GM23338 (cell line): ENCODE data around the gene PIM3. TPM values are rescaled to one million over a fixed set of nuclear protein-coding genes. Genes with fewer than 3 reads are reported as not detected.

Source experiments
- ATAC-seq: fragments of 200-7000 bp; cut with Tn5 transposase; 3 replicates; pipeline ENCODE4 v1.9.1; 2020
- DNase-seq: peaks from one replicate; pipeline ENCODE4 v3.0.0-alpha.2; 2015; ENCODE audit warnings: low spot score
- H2AFZ ChIP-seq: fragments of 200-600 bp; sonication (generic); 2 replicates; pipeline ENCODE4 v1.8.0; 2016; ENCODE audit warnings: antibody characterized with exemption, mild to moderate bottlenecking, moderate library complexity
- H3F3A ChIP-seq: fragments of 200-600 bp; sonication (generic); replicated peaks from 2 replicates; pipeline ENCODE4 v1.8.0; 2017; ENCODE audit warnings: antibody characterized with exemption, mixed run types, low read depth
- H3K27ac ChIP-seq: fragments of 200-600 bp; sonication (generic); 2 replicates; pipeline ENCODE4 v1.6.1; 2016; ENCODE audit warnings: low read depth
- H3K27me3 ChIP-seq: fragments of 200-600 bp; sonication (generic); 2 replicates; pipeline ENCODE4 v1.8.0; 2016; ENCODE audit warnings: mild to moderate bottlenecking, mixed run types, moderate library complexity; ENCODE audit not compliant: insufficient read depth
- H3K36me3 ChIP-seq: fragments of 200-600 bp; sonication (generic); 2 replicates; pipeline ENCODE4 v1.8.0; 2016; ENCODE audit warnings: mild to moderate bottlenecking; ENCODE audit not compliant: insufficient read depth
- H3K4me1 ChIP-seq: fragments of 200-600 bp; sonication (generic); 2 replicates; pipeline ENCODE4 v1.8.0; 2016; ENCODE audit warnings: mild to moderate bottlenecking, moderate library complexity; ENCODE audit not compliant: insufficient read depth
- H3K4me2 ChIP-seq: fragments of 200-600 bp; sonication (generic); 2 replicates; pipeline ENCODE4 v1.7.1; 2017; ENCODE audit warnings: mixed run types
- H3K4me3 ChIP-seq: fragments of 200-600 bp; sonication (generic); 2 replicates; pipeline ENCODE4 v1.6.1; 2016; ENCODE audit warnings: mixed run types
- H3K79me2 ChIP-seq: fragments of 200-600 bp; sonication (generic); replicated peaks from 2 replicates; pipeline ENCODE4 v1.8.0; 2017; ENCODE audit warnings: mild to moderate bottlenecking; ENCODE audit not compliant: insufficient read depth
- H3K9me2 ChIP-seq: fragments of 200-600 bp; sonication (generic); 2 replicates; pipeline ENCODE4 v1.8.0; 2017; ENCODE audit not compliant: insufficient read depth
- H4K20me1 ChIP-seq: fragments of 200-600 bp; sonication (generic); replicated peaks from 2 replicates; pipeline ENCODE4 v1.8.0; 2017; ENCODE audit warnings: mild to moderate bottlenecking; ENCODE audit not compliant: insufficient read depth
- H3K27ac Mint-ChIP-seq: 2 replicates; pipeline ENCODE4 v1.8.0; 2020; ENCODE audit warnings: inconsistent platforms, mild to moderate bottlenecking, moderate library complexity, mixed read lengths
- H3K27me3 Mint-ChIP-seq: 3 replicates; pipeline ENCODE4 v1.8.0; 2022; ENCODE audit warnings: low read depth, mild to moderate bottlenecking, moderate library complexity, mixed read lengths, inconsistent platforms; ENCODE audit not compliant: insufficient read depth, poor library complexity
- H3K36me3 Mint-ChIP-seq: 3 replicates; pipeline ENCODE4 v1.8.0; 2021; ENCODE audit warnings: low read depth, mild to moderate bottlenecking, inconsistent platforms, moderate library complexity, mixed read lengths
- H3K4me1 Mint-ChIP-seq: 3 replicates; pipeline ENCODE4 v1.8.0; 2020; ENCODE audit warnings: mild to moderate bottlenecking, inconsistent platforms, mixed read lengths
- H3K4me3 Mint-ChIP-seq: 3 replicates; pipeline ENCODE4 v1.8.0; 2021; ENCODE audit warnings: moderate library complexity, mild to moderate bottlenecking, inconsistent platforms, mixed read lengths
- H3K9me3 Mint-ChIP-seq: 3 replicates; pipeline ENCODE4 v1.8.0; 2020; ENCODE audit warnings: moderate library complexity, mild to moderate bottlenecking, inconsistent platforms, mixed read lengths
- CREB1 ChIP-seq: fragments of 250-450 bp; sonication (Bioruptor Pico); IDR thresholded peaks from 2 replicates; pipeline ENCODE4 v1.5.0; 2020; ENCODE audit warnings: low read depth, mild to moderate bottlenecking, moderate library complexity
- CTCF ChIP-seq, 2 experiments: fragments of 200-600 bp in 1 of 2; sonication (generic) in 1 of 2; conservative IDR thresholded peaks; 2 replicates each; pipeline versions ENCODE4 v1.5.1 to v1.6.1; 2016 to 2017; ENCODE audit warnings: antibody characterized with exemption in 2 of 2, low read depth in 2 of 2, mild to moderate bottlenecking in 2 of 2, moderate library complexity in 1 of 2
- ETS1 ChIP-seq: IDR thresholded peaks from 2 replicates; pipeline ENCODE4 v1.6.1; 2016; ENCODE audit warnings: antibody characterized with exemption
- EZH2 ChIP-seq: fragments of 200-600 bp; sonication (generic); IDR thresholded peaks from one replicate; pipeline ENCODE4 v1.8.0; 2017; ENCODE audit warnings: antibody characterized with exemption, mild to moderate bottlenecking, low read depth; ENCODE audit not compliant: unreplicated experiment
- EZH2phosphoT487 ChIP-seq: fragments of 200-600 bp; sonication (generic); IDR thresholded peaks from one replicate; pipeline ENCODE4 v1.8.1; 2018; ENCODE audit warnings: antibody characterized with exemption; ENCODE audit not compliant: unreplicated experiment
- JUNB ChIP-seq: IDR thresholded peaks from one replicate; pipeline ENCODE4 v1.6.1; 2016; ENCODE audit warnings: antibody characterized with exemption; ENCODE audit not compliant: unreplicated experiment
- REST ChIP-seq: IDR thresholded peaks from one replicate; pipeline ENCODE4 v1.6.1; 2018; ENCODE audit warnings: antibody characterized with exemption; ENCODE audit not compliant: unreplicated experiment
- ZNF114 ChIP-seq: fragments of 250-450 bp; sonication (Bioruptor Pico); IDR thresholded peaks from 2 replicates; pipeline ENCODE4 v1.5.0; 2020; ENCODE audit warnings: mild to moderate bottlenecking, moderate library complexity
- polyA plus RNA-seq: library from polyadenylated mRNA; unstranded; fragments of >200 nt; fragmentation: Nextera tagmentation; extraction: Ambion mirVana; gene quantifications from 2 replicates; pipeline ENCODE4 v1.2.1, GENCODE V29; 2016
- total RNA-seq: library from RNA; depleted of rRNA; stranded (reverse); fragments of >200 nt; shearing (Covaris generic); gene quantifications from 2 replicates; pipeline ENCODE4 v1.2.3, GENCODE V29; 2014

PIM3 gene
- total and polyA plus RNA-seq, 2 experiments from 2014 or later = 17.7 to 37.3 TPM

- Histone ChIP-seq H3K27ac (no peak overlapping the region), H3K9me2 (no peaks in the 10 kb centered on the region), H3K4me3 (peak overlapping the region; percentile 55), H2AFZ (peak overlapping the region; percentile 88), H4K20me1 (no peaks in the 10 kb centered on the region), H3F3A (peaks cover 10% of the 10 kb centered on the region; the same call in 1 of the 2 replicates), H3K36me3 (no peaks in the 10 kb centered on the region), H3K4me2 (peak overlapping the region; percentile 85), H3K4me1 (no peaks in the 10 kb centered on the region), H3K27me3 (peaks cover 32% of the 10 kb centered on the region), H3K79me2 (no peaks in the 10 kb centered on the region)
- Mint-ChIP-seq H3K9me3 (no peaks in the 10 kb centered on the region; the same call in 2 of the 3 replicates), H3K4me3 (peak overlapping the region; percentile 64), H3K27ac (no peak overlapping the region), H3K27me3 (peaks cover 15% of the 10 kb centered on the region), H3K36me3 (no peaks in the 10 kb centered on the region), H3K4me1 (peaks cover 9% of the 10 kb centered on the region)
- TF ChIP-seq EZH2 (peak; percentile 53), ETS1 (no peak)
- peak; percentile 63 for ATAC-seq
- DNase-seq = peak; percentile 61
Measured at GRCh38 chr22:49971232-49972162, 10.9 kb downstream of the PIM3 start.

GRCh38 chr22:49972163-49973017 is 11.8 kb downstream of the PIM3 start:
- no peak overlapping the region for H3K4me3 Mint-ChIP-seq
- Histone ChIP-seq H4K20me1 (no peaks in the 10 kb centered on the region), H3K4me1 (no peaks in the 10 kb centered on the region), H3K4me2 (peak overlapping the region; percentile 85; the same call in 1 of the 2 replicates), H3F3A (peaks cover 10% of the 10 kb centered on the region; the same call in 1 of the 2 replicates), H3K27ac (no peak overlapping the region), H3K4me3 (no peak overlapping the region), H3K36me3 (no peaks in the 10 kb centered on the region), H2AFZ (no peak overlapping the region), H3K9me2 (no peaks in the 10 kb centered on the region), H3K79me2 (no peaks in the 10 kb centered on the region), H3K27me3 (peaks cover 32% of the 10 kb centered on the region)
- no peaks in the 10 kb centered on the region for H3K36me3 Mint-ChIP-seq
- peaks cover 9% of the 10 kb centered on the region for H3K4me1 Mint-ChIP-seq
- peaks cover 15% of the 10 kb centered on the region for H3K27me3 Mint-ChIP-seq
- DNase-seq = no peak
- H3K27ac Mint-ChIP-seq = no peak overlapping the region
- no peaks in the 10 kb centered on the region; the same call in 2 of the 3 replicates for H3K9me3 Mint-ChIP-seq
- no peak; the same call in 1 of the 3 replicates for ATAC-seq
- no peak for TF ChIP-seq EZH2
- TF ChIP-seq EZH2phosphoT487 = no peak
- TF ChIP-seq ZNF114 (CRISPR knock-in tag) = no peak
- no peak for TF ChIP-seq JUNB
- TF ChIP-seq REST = no peak
- TF ChIP-seq CREB1 (CRISPR knock-in tag) = no peak
- no peak for TF ChIP-seq ETS1
- no peak for TF ChIP-seq CTCF (conservative IDR thresholded peaks at IDR 0.05; ENCODE audit: low read depth in 2 of 2)
